ENCODE data around the gene ICAM5.

ICAM5 gene

DNA sequence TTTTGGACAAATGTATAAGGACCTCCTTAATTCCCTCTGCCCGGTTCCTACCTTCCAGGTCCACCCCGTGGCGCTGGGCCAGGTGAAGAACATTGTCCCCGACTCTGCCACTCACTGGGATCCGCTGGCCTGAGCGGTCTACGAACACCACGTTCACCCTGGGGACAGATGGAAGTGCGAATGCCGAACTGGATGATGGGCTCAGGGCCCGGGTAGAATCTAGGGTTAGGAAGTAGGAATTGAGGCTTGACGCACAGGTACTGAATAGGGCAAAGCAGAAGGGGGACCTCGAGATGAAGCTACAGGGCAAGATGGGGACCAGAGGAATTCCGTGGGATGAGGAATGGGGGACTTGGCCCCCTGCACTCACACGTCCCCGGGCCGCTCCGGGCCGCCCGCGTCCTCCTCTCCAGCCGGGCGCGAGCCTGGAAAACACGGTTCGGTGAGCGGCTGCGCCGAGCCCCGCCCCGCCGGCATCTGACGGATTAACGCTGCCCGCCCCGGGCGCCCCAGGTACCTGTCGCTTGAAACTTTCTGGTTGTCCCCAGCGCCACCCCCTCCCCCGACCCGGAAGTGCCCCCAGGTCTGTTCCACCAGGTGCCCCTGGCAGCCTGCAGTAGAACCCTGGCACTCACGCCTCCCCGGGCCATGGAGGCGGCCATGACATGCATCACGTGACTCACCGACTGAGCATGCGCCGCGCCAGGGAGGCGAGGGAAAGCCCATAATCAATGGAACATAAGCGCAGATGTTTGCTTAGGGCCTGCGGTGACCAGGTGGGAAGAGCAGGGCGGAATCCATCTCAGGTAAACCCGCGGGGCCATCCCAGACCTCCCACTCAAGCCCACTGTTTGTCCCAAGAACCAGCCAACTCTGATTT is 25.8 kb downstream of the ICAM5 start, which contains the start of gene FDX2:
TSS of gene FDX2 (minus strand) at position 681 of the 880 bp plus-strand sequence. CDS start at position 662, 19 bp downstream.
- TF ChIP-seq, protein P1, sequence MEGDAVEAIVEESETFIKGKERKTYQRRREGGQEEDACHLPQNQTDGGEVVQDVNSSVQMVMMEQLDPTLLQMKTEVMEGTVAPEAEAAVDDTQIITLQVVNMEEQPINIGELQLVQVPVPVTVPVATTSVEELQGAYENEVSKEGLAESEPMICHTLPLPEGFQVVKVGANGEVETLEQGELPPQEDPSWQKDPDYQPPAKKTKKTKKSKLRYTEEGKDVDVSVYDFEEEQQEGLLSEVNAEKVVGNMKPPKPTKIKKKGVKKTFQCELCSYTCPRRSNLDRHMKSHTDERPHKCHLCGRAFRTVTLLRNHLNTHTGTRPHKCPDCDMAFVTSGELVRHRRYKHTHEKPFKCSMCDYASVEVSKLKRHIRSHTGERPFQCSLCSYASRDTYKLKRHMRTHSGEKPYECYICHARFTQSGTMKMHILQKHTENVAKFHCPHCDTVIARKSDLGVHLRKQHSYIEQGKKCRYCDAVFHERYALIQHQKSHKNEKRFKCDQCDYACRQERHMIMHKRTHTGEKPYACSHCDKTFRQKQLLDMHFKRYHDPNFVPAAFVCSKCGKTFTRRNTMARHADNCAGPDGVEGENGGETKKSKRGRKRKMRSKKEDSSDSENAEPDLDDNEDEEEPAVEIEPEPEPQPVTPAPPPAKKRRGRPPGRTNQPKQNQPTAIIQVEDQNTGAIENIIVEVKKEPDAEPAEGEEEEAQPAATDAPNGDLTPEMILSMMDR (IDR thresholded peaks at IDR 0.05; ENCODE audit: control insufficient read depth, insufficient read depth, low read depth, low read length, missing control alignments) = no peak
- H3K4me3 ChIP-seq (ENCODE audit: control insufficient read depth, low read depth, low read length) = peak within 1 kb of the TSS; percentile 57
- DNase-seq (ENCODE audit: low read depth) = no peak

- H3K4me3 ChIP-seq (ENCODE audit: control insufficient read depth, low read depth, low read length) = no peak overlapping the region; the same call in 1 of the 2 replicates
- TF ChIP-seq, protein P1 (IDR thresholded peaks at IDR 0.05; ENCODE audit: control insufficient read depth, insufficient read depth, low read depth, low read length, missing control alignments) = no peak
- no peak for DNase-seq (ENCODE audit: low read depth)
Observed at GRCh38 chr19:10316229-10317044, 26.7 kb downstream of the ICAM5 start.

DNA sequence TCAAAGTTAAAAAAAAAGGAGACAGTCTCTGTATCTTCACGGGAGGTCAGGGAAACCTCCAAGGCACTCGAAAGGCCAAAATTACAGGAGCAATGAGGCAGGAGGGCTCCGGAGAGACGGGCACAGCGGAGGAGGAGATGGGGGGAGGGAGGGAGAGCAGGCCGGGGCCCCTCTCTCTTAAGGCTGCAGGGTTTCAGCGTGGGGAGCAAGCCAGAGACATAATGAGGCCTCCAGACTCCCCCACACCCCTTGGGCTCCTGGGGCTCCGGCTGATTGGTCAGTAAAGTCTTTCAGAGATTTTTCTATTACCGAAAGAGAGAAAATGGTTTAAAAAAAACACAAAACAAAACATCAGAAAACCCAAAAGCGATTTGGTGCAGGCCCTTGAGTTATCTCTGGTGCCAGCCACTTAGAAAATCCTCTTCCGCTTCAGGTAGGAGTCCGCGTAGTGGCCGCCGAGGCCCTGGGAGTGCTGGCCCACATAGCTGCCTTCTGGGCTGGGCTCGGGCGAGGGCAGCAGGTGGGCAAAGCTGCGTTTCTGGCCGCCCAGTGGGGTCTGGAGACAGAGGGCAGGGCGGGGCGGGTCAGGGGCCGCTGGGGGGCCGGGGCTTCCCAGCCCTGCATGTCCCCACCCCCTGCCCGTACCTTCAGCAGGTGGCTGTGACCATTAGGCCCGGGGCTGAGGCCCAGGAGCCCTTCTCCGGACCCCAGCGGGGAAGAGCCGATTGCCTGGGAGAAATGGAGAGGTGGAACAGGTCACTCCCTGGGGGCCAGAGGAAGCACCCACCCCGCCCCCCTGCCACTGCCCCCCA is 27.5 kb downstream of the ICAM5 start:
- H3K4me3 ChIP-seq (ENCODE audit: control insufficient read depth, low read depth, low read length) = no peak overlapping the region
- TF ChIP-seq, protein P1 (IDR thresholded peaks at IDR 0.05; ENCODE audit: control insufficient read depth, insufficient read depth, low read depth, low read length, missing control alignments) = no peak
- DNase-seq (ENCODE audit: low read depth) = no peak

- TF ChIP-seq, protein P1 (IDR thresholded peaks at IDR 0.05; ENCODE audit: control insufficient read depth, insufficient read depth, low read depth, low read length, missing control alignments) = no peak
Observed at GRCh38 chr19:10317857-10318462, 28.2 kb downstream of the ICAM5 start.

GRCh38 chr19:10318807-10319682 is 29.3 kb downstream of the ICAM5 start:
- TF ChIP-seq, protein P1 (IDR thresholded peaks at IDR 0.05; ENCODE audit: control insufficient read depth, insufficient read depth, low read depth, low read length, missing control alignments) = no peak
- DNase-seq (ENCODE audit: low read depth) = no peak
- H3K4me3 ChIP-seq (ENCODE audit: control insufficient read depth, low read depth, low read length) = no peak overlapping the region

More at GRCh38 chr19:10317857-10318462, 28.2 kb downstream of the ICAM5 start:
- no peak overlapping the region for H3K4me3 ChIP-seq (ENCODE audit: control insufficient read depth, low read depth, low read length)
- no peak for DNase-seq (ENCODE audit: low read depth)
